Choroid plexus epithelial cell (primary cell): ENCODE results near the gene UBE2I.
A peak's percentile ranks its signal among the peaks of the same experiment; 100 is the strongest.
"Not testable (repeated sequence)": the region's sequence is repeated elsewhere in the genome, so short reads cannot be mapped to it uniquely, and the experiment has no call there.

Experiments used
- DNase-seq: peaks from one replicate; pipeline ENCODE4 v3.0.0-alpha.2; 2010; ENCODE audit warnings: low read depth
- H3K4me3 ChIP-seq: 2 replicates; pipeline ENCODE4 v1.5.1; 2011; ENCODE audit warnings: low read depth, mild to moderate bottlenecking, control low read depth, low read length, moderate library complexity
- CTCF ChIP-seq: conservative IDR thresholded peaks from 2 replicates; pipeline ENCODE4 v1.5.1; 2011; ENCODE audit warnings: low read depth, mild to moderate bottlenecking, control low read depth, inconsistent platforms, low read length, moderate library complexity

The UBE2I gene

GRCh38 chr16:1325673-1326371, 16.4 kb downstream of the UBE2I start:
- no peak for TF ChIP-seq CTCF

GRCh38 chr16:1326391-1326790, 17.0 kb downstream of the UBE2I start:
- no peak for TF ChIP-seq CTCF

More at GRCh38 chr16:1325673-1326371, 16.4 kb downstream of the UBE2I start:
- H3K4me3 ChIP-seq: no peak overlapping the region
- DNase-seq: no peak

GRCh38 chr16:1326946-1327618, 17.6 kb downstream of the UBE2I start:
- no peak overlapping the region for H3K4me3 ChIP-seq
- no peak for TF ChIP-seq CTCF
- no peak for DNase-seq

More at GRCh38 chr16:1326391-1326790, 17.0 kb downstream of the UBE2I start:
- no peak for DNase-seq
- H3K4me3 ChIP-seq: no peak overlapping the region

- no peak for TF ChIP-seq CTCF
- H3K4me3 ChIP-seq: no peak overlapping the region
- no peak for DNase-seq
Measured at GRCh38 chr16:1327619-1327947, 18.1 kb downstream of the UBE2I start.

GRCh38 chr16:1328136-1328535, 18.7 kb downstream of the UBE2I start:
- not testable (repeated sequence) for DNase-seq, H3K4me3 ChIP-seq

GRCh38 chr16:1328961-1329360, 19.5 kb downstream of the UBE2I start:
- H3K4me3 ChIP-seq, DNase-seq: not testable (repeated sequence)

GRCh38 chr16:1330260-1330914, 21.0 kb downstream of the UBE2I start:
- TF ChIP-seq CTCF: peak; percentile 58
- no peak overlapping the region for H3K4me3 ChIP-seq
- DNase-seq: no peak
